DMS 273 (cell line): Measurements from ENCODE around the gene USP7.
A peak's percentile ranks its signal among the peaks of the same experiment; 100 is the strongest.
"Not testable (repeated sequence)": the region's sequence is repeated elsewhere in the genome, so short reads cannot be mapped to it uniquely, and the experiment has no call there.

ENCODE experiments used
- DNase-seq: peaks from one replicate; lab custom pipeline; 2025; ENCODE audit not compliant: unreplicated experiment; lab: John Stamatoyannopoulos, UW

The USP7 gene

GRCh38 chr16:8963821-8964441 is at the start of gene USP7:
TSS of gene USP7 (minus strand) at chr16:8963906. CDS start at chr16:8963285, 621 bp downstream.
- peak; percentile 96 for DNase-seq

GRCh38 chr16:9013508-9013864 is 49.8 kb upstream of the USP7 start:
- DNase-seq: no peak

GRCh38 chr16:9012848-9013507 is 49.3 kb upstream of the USP7 start:
- DNase-seq: peak; percentile 85

- DNase-seq: no peak
These were observed 48.6 kb upstream of the USP7 start for GRCh38 chr16:9012330-9012729.

GRCh38 chr16:9008601-9009260 is 45.0 kb upstream of the USP7 start:
- peak; percentile 87 for DNase-seq

- DNase-seq: no peak
These were observed 43.6 kb upstream of the USP7 start for GRCh38 chr16:9007177-9007794.

GRCh38 chr16:9004183-9004582 is 40.5 kb upstream of the USP7 start:
- no peak for DNase-seq

- DNase-seq: no peak
These were observed 40.1 kb upstream of the USP7 start for GRCh38 chr16:9003763-9004162.

- no peak for DNase-seq
These were observed 39.6 kb upstream of the USP7 start for GRCh38 chr16:9003322-9003721.

- no peak for DNase-seq
These were observed 38.3 kb upstream of the USP7 start for GRCh38 chr16:9002042-9002441.

- DNase-seq: no peak
These were observed 37.0 kb upstream of the USP7 start for GRCh38 chr16:9000664-9001063.

- no peak for DNase-seq
These were observed 36.1 kb upstream of the USP7 start for GRCh38 chr16:8999800-9000199.

- peak; percentile 10 for DNase-seq
These were observed 34.4 kb upstream of the USP7 start for GRCh38 chr16:8998108-8998507.

- peak; percentile 17 for DNase-seq
These were observed 33.2 kb upstream of the USP7 start for GRCh38 chr16:8996891-8997290.

GRCh38 chr16:8990445-8990844 is 26.7 kb upstream of the USP7 start:
- DNase-seq: no peak

GRCh38 chr16:8989099-8989878 is 25.6 kb upstream of the USP7 start:
- DNase-seq: no peak

- no peak for DNase-seq
These were observed 23.1 kb upstream of the USP7 start for GRCh38 chr16:8986818-8987191.

GRCh38 chr16:8986111-8986510 is 22.4 kb upstream of the USP7 start:
- DNase-seq: no peak

- DNase-seq: no peak
These were observed 19.1 kb upstream of the USP7 start for GRCh38 chr16:8982816-8983215.

GRCh38 chr16:8981901-8982300 is 18.2 kb upstream of the USP7 start:
- not testable (repeated sequence) for DNase-seq

GRCh38 chr16:8976189-8976588 is 12.5 kb upstream of the USP7 start:
- DNase-seq: not testable (repeated sequence)
